Measurements from ENCODE around the gene SBF2. TPM values are rescaled to one million over a fixed set of nuclear protein-coding genes. Genes with fewer than 3 reads are reported as not detected.
A peak's percentile ranks its signal among the peaks of the same experiment; 100 is the strongest.

Gene SBF2
- total RNA-seq, 1 experiment from 2014 or later: 13.8 TPM

DNA sequence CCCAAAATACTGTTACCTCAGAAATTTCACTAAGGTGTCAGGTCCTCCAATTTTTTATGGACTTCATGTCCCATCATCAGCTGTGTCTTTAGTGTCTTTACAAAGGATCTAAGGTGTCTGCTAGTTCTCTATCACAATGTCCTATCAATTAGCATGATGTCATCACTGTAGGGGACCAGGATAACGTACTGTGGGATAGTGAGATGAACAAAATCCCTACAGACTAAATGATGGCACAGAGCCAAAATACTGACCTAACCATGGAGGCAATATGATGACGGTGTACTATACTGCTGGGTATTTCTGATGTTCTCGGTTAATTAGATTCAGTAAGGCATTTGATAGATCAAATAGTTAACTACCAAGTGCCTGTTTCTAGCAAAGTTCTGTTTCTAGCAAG lies 82.5 kb downstream of the SBF2 start:
- DNase-seq: no peak
- Histone ChIP-seq H3K4me3 (ENCODE audit: low read length) (no peak overlapping the region), H3K9me2 (replicated peaks; ENCODE audit: insufficient read depth, low read length) (no peaks in the 10 kb centered on the region), H3K27ac (ENCODE audit: low read length) (no peak overlapping the region), H2AFZ (ENCODE audit: low read length) (no peak overlapping the region), H3K4me2 (ENCODE audit: low read depth, low read length, poor library complexity, severe bottlenecking) (no peak overlapping the region), H3K79me2 (ENCODE audit: low read length) (no peaks in the 10 kb centered on the region), H4K20me1 (ENCODE audit: insufficient read depth, low read depth, low read length) (peaks cover 19% of the 10 kb centered on the region), H3K9me3 (ENCODE audit: low read length) (no peaks in the 10 kb centered on the region), H3K27me3 (ENCODE audit: low read length) (no peaks in the 10 kb centered on the region), H3K9ac (ENCODE audit: low read length) (no peak overlapping the region), H3K36me3 (ENCODE audit: insufficient read depth, low read length) (no peaks in the 10 kb centered on the region), H3K4me1 (ENCODE audit: low read length) (no peaks in the 10 kb centered on the region)

- Histone ChIP-seq H3K4me3 (ENCODE audit: low read length) (no peak overlapping the region), H3K9me3 (ENCODE audit: low read length) (no peaks in the 10 kb centered on the region), H3K27me3 (ENCODE audit: low read length) (no peaks in the 10 kb centered on the region), H3K27ac (ENCODE audit: low read length) (no peak overlapping the region), H3K9me2 (replicated peaks; ENCODE audit: insufficient read depth, low read length) (no peaks in the 10 kb centered on the region), H3K79me2 (ENCODE audit: low read length) (no peaks in the 10 kb centered on the region), H3K4me1 (ENCODE audit: low read length) (no peaks in the 10 kb centered on the region), H3K4me2 (ENCODE audit: low read depth, low read length, poor library complexity, severe bottlenecking) (no peak overlapping the region), H3K9ac (ENCODE audit: low read length) (no peak overlapping the region), H4K20me1 (ENCODE audit: insufficient read depth, low read depth, low read length) (peaks cover 25% of the 10 kb centered on the region), H3K36me3 (ENCODE audit: insufficient read depth, low read length) (no peaks in the 10 kb centered on the region), H2AFZ (ENCODE audit: low read length) (no peak overlapping the region)
- no peak for DNase-seq
These were observed 84.7 kb downstream of the SBF2 start for GRCh38 chr11:10209326-10209725.

- H3K27ac ChIP-seq (ENCODE audit: low read length): no peak overlapping the region
- H3K4me2 ChIP-seq (ENCODE audit: low read depth, low read length, poor library complexity, severe bottlenecking): no peak overlapping the region
- H3K4me3 ChIP-seq (ENCODE audit: low read length): no peak overlapping the region
- no peaks in the 10 kb centered on the region for H3K4me1 ChIP-seq (ENCODE audit: low read length)
- no peaks in the 10 kb centered on the region for H3K9me2 ChIP-seq (replicated peaks; ENCODE audit: insufficient read depth, low read length)
- peaks cover 25% of the 10 kb centered on the region for H4K20me1 ChIP-seq (ENCODE audit: insufficient read depth, low read depth, low read length)
- H2AFZ ChIP-seq (ENCODE audit: low read length): no peak overlapping the region
- peak; percentile 76 for DNase-seq
- H3K9me3 ChIP-seq (ENCODE audit: low read length): no peaks in the 10 kb centered on the region
- H3K9ac ChIP-seq (ENCODE audit: low read length): no peak overlapping the region
- H3K27me3 ChIP-seq (ENCODE audit: low read length): no peaks in the 10 kb centered on the region
- H3K79me2 ChIP-seq (ENCODE audit: low read length): no peaks in the 10 kb centered on the region
- no peaks in the 10 kb centered on the region for H3K36me3 ChIP-seq (ENCODE audit: insufficient read depth, low read length)
These were observed 85.9 kb downstream of the SBF2 start for GRCh38 chr11:10208131-10208575.

GRCh38 chr11:10205928-10206327 lies 88.1 kb downstream of the SBF2 start:
- H3K9me3 ChIP-seq (ENCODE audit: low read length): no peaks in the 10 kb centered on the region
- H3K27me3 ChIP-seq (ENCODE audit: low read length): no peaks in the 10 kb centered on the region
- peaks cover 20% of the 10 kb centered on the region for H4K20me1 ChIP-seq (ENCODE audit: insufficient read depth, low read depth, low read length)
- no peak overlapping the region for H3K27ac ChIP-seq (ENCODE audit: low read length)
- H3K4me1 ChIP-seq (ENCODE audit: low read length): no peaks in the 10 kb centered on the region
- no peaks in the 10 kb centered on the region for H3K9me2 ChIP-seq (replicated peaks; ENCODE audit: insufficient read depth, low read length)
- H3K4me3 ChIP-seq (ENCODE audit: low read length): no peak overlapping the region
- H2AFZ ChIP-seq (ENCODE audit: low read length): no peak overlapping the region
- no peak overlapping the region for H3K4me2 ChIP-seq (ENCODE audit: low read depth, low read length, poor library complexity, severe bottlenecking)
- H3K36me3 ChIP-seq (ENCODE audit: insufficient read depth, low read length): no peaks in the 10 kb centered on the region
- no peak overlapping the region for H3K9ac ChIP-seq (ENCODE audit: low read length)
- no peaks in the 10 kb centered on the region for H3K79me2 ChIP-seq (ENCODE audit: low read length)
- peak; percentile 38 for DNase-seq

- DNase-seq: peak; percentile 14
- H2AFZ ChIP-seq (ENCODE audit: low read length): no peak overlapping the region
- no peaks in the 10 kb centered on the region for H3K9me3 ChIP-seq (ENCODE audit: low read length)
- H3K27me3 ChIP-seq (ENCODE audit: low read length): no peaks in the 10 kb centered on the region
- no peaks in the 10 kb centered on the region for H3K9me2 ChIP-seq (replicated peaks; ENCODE audit: insufficient read depth, low read length)
- no peaks in the 10 kb centered on the region for H3K79me2 ChIP-seq (ENCODE audit: low read length)
- no peak overlapping the region for H3K4me2 ChIP-seq (ENCODE audit: low read depth, low read length, poor library complexity, severe bottlenecking)
- no peaks in the 10 kb centered on the region for H3K36me3 ChIP-seq (ENCODE audit: insufficient read depth, low read length)
- H3K27ac ChIP-seq (ENCODE audit: low read length): no peak overlapping the region
- no peak overlapping the region for H3K9ac ChIP-seq (ENCODE audit: low read length)
- H4K20me1 ChIP-seq (ENCODE audit: insufficient read depth, low read depth, low read length): peaks cover 20% of the 10 kb centered on the region
- no peak overlapping the region for H3K4me3 ChIP-seq (ENCODE audit: low read length)
- H3K4me1 ChIP-seq (ENCODE audit: low read length): no peaks in the 10 kb centered on the region
These were observed 90.0 kb downstream of the SBF2 start for GRCh38 chr11:10204021-10204420.

- H3K27me3 ChIP-seq (ENCODE audit: low read length): no peaks in the 10 kb centered on the region
- no peaks in the 10 kb centered on the region for H3K9me2 ChIP-seq (replicated peaks; ENCODE audit: insufficient read depth, low read length)
- no peaks in the 10 kb centered on the region for H3K9me3 ChIP-seq (ENCODE audit: low read length)
- H4K20me1 ChIP-seq (ENCODE audit: insufficient read depth, low read depth, low read length): peaks cover 6% of the 10 kb centered on the region; the same call in 1 of the 2 replicates
- no peak overlapping the region for H2AFZ ChIP-seq (ENCODE audit: low read length)
- H3K9ac ChIP-seq (ENCODE audit: low read length): no peak overlapping the region
- H3K36me3 ChIP-seq (ENCODE audit: insufficient read depth, low read length): no peaks in the 10 kb centered on the region
- H3K27ac ChIP-seq (ENCODE audit: low read length): no peak overlapping the region
- no peak overlapping the region for H3K4me3 ChIP-seq (ENCODE audit: low read length)
- H3K79me2 ChIP-seq (ENCODE audit: low read length): no peaks in the 10 kb centered on the region
- no peak overlapping the region for H3K4me2 ChIP-seq (ENCODE audit: low read depth, low read length, poor library complexity, severe bottlenecking)
- H3K4me1 ChIP-seq (ENCODE audit: low read length): no peaks in the 10 kb centered on the region
- DNase-seq: no peak
These were observed 92.7 kb downstream of the SBF2 start for GRCh38 chr11:10201343-10201742.

DNA sequence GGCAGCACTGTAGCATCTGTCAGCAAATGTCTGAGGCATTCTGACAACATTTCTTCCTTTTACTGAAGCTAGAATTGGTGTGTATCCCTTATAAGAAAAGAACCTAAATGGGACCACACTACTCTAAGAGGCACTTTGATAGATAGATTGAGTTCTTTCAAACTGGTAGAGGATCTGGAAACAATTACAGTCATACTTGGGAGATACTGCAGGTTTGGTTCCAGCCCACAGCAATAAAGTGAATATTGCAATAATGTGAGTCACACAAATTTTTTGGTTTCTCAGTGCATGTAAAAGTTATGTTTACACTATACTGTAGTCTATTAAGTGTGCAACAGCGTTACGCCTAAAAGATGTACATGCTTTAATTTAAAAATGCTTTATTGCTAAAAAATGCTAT lies 96.9 kb downstream of the SBF2 start:
- no peak overlapping the region for H3K4me3 ChIP-seq (ENCODE audit: low read length)
- no peaks in the 10 kb centered on the region for H3K36me3 ChIP-seq (ENCODE audit: insufficient read depth, low read length)
- no peak overlapping the region for H3K9ac ChIP-seq (ENCODE audit: low read length)
- no peak overlapping the region for H3K4me2 ChIP-seq (ENCODE audit: low read depth, low read length, poor library complexity, severe bottlenecking)
- DNase-seq: no peak
- no peak overlapping the region for H2AFZ ChIP-seq (ENCODE audit: low read length)
- H4K20me1 ChIP-seq (ENCODE audit: insufficient read depth, low read depth, low read length): 0 out of 2 replicates have a peak, but pooled peaks cover 6% of the 10 kb centered on the region
- H3K4me1 ChIP-seq (ENCODE audit: low read length): no peaks in the 10 kb centered on the region
- H3K9me3 ChIP-seq (ENCODE audit: low read length): no peaks in the 10 kb centered on the region
- H3K27ac ChIP-seq (ENCODE audit: low read length): no peak overlapping the region
- H3K27me3 ChIP-seq (ENCODE audit: low read length): no peaks in the 10 kb centered on the region
- H3K9me2 ChIP-seq (replicated peaks; ENCODE audit: insufficient read depth, low read length): no peaks in the 10 kb centered on the region
- H3K79me2 ChIP-seq (ENCODE audit: low read length): no peaks in the 10 kb centered on the region

GRCh38 chr11:10192036-10192435 lies 102.0 kb downstream of the SBF2 start:
- no peaks in the 10 kb centered on the region for H3K4me1 ChIP-seq (ENCODE audit: low read length)
- no peak overlapping the region for H3K4me3 ChIP-seq (ENCODE audit: low read length)
- H3K79me2 ChIP-seq (ENCODE audit: low read length): no peaks in the 10 kb centered on the region
- no peaks in the 10 kb centered on the region for H3K36me3 ChIP-seq (ENCODE audit: insufficient read depth, low read length)
- no peaks in the 10 kb centered on the region for H3K9me2 ChIP-seq (replicated peaks; ENCODE audit: insufficient read depth, low read length)
- no peak overlapping the region for H3K9ac ChIP-seq (ENCODE audit: low read length)
- H3K27ac ChIP-seq (ENCODE audit: low read length): no peak overlapping the region
- peak; percentile 29 for DNase-seq
- no peaks in the 10 kb centered on the region for H3K27me3 ChIP-seq (ENCODE audit: low read length)
- H2AFZ ChIP-seq (ENCODE audit: low read length): no peak overlapping the region
- no peak overlapping the region for H3K4me2 ChIP-seq (ENCODE audit: low read depth, low read length, poor library complexity, severe bottlenecking)
- 0 out of 2 replicates have a peak, but pooled peaks cover 12% of the 10 kb centered on the region for H4K20me1 ChIP-seq (ENCODE audit: insufficient read depth, low read depth, low read length)
- no peaks in the 10 kb centered on the region for H3K9me3 ChIP-seq (ENCODE audit: low read length)

DNA sequence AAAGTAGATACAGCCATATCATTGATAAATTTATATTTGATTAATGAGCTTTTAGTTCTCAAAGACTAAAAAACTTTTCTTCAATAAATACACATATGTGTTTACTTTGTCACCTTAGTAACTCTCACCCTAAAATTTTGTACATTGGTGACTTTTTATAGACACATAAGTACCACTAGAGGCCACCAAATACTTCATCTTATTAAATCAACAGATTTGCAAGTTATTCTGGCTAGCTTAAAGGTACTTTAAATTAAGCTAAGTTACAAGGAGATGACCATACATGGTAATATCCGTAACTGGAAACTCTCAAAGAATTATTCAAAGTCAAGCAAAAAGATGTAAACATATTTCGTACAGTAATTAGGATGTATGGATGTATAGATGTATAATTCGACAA lies 112.2 kb downstream of the SBF2 start:
- H4K20me1 ChIP-seq (ENCODE audit: insufficient read depth, low read depth, low read length): no peaks in the 10 kb centered on the region
- no peaks in the 10 kb centered on the region for H3K4me1 ChIP-seq (ENCODE audit: low read length)

More for the DNA sequence above, 112.2 kb downstream of the SBF2 start:
- no peak overlapping the region for H3K4me3 ChIP-seq (ENCODE audit: low read length)
- H3K9ac ChIP-seq (ENCODE audit: low read length): no peak overlapping the region
- H3K27ac ChIP-seq (ENCODE audit: low read length): no peak overlapping the region
- H3K9me2 ChIP-seq (replicated peaks; ENCODE audit: insufficient read depth, low read length): no peaks in the 10 kb centered on the region
- DNase-seq: peak; percentile 46
- H2AFZ ChIP-seq (ENCODE audit: low read length): no peak overlapping the region
- H3K9me3 ChIP-seq (ENCODE audit: low read length): no peaks in the 10 kb centered on the region
- no peaks in the 10 kb centered on the region for H3K27me3 ChIP-seq (ENCODE audit: low read length)
- no peak overlapping the region for H3K4me2 ChIP-seq (ENCODE audit: low read depth, low read length, poor library complexity, severe bottlenecking)
- no peaks in the 10 kb centered on the region for H3K36me3 ChIP-seq (ENCODE audit: insufficient read depth, low read length)
- H3K79me2 ChIP-seq (ENCODE audit: low read length): no peaks in the 10 kb centered on the region

Data from Karpas-422 (cell line).